Nucleus accumbens (tissue), 56 donors: Measurements from ENCODE around the gene RHOBTB3.
"Not testable (repeated sequence)": the region's sequence is repeated elsewhere in the genome, so short reads cannot be mapped to it uniquely, and the experiment has no call there.

ENCODE experiments used
- DNase-seq, 56 donors: peaks; one replicate each; lab custom pipeline; 2025; lab: John Stamatoyannopoulos, UW

Gene RHOBTB3

DNA sequence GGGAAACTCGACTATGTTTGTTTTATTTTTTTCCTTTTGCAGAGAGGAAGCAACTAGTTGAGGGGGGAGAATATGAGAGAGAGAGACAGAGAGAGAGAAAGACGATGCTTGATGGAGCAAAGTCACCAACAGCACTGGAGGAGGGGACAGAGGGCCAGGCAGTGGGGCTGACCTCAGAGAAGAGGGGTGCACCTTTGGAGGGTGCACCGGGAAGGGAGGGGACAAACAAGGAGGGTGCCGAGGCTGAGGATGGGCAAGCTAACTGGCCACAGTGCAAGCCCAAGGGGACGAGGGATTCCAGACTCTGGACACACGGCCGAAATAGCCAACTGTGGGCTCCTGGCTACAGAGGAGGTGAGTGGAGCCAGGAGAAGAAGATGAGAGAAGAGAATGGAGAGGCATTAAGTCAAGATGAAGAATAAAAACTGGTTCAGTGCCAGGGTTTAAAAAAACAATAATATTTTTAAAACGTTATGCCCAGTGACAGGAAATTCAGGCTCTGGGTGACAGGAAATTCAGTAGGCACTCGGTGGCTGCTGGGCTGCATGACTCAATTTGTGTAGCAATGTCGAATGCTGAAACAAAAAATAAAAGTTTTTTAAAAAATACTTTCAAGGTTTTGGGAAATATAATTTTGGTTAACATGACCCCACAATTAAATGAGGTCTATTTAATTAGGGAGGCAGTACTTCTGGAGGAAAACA, 104.7 kb downstream of the RHOBTB3 start:
- no peak for DNase-seq

DNA sequence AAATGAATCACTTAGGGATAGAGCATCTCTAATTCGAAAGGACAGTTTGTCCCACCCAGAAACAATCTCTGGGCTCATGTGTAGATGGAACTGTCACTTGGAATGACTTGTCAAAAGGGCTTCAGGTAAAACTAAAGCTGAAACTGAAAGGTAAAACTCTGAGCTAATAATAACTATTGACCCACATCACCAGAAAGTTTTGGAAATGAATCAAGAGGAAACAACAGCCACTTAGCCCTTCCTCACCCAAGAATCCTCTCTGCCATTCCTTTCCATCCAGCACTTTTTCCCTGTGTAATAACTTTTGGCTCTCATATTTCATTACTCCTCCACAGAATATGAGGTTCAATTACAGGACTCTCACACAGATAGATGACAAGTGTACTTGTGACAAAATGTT, 105.4 kb downstream of the RHOBTB3 start:
- DNase-seq: no peak

GRCh38 chr5:95836971-95837370, 105.8 kb downstream of the RHOBTB3 start:
- not testable (repeated sequence) for DNase-seq

DNA sequence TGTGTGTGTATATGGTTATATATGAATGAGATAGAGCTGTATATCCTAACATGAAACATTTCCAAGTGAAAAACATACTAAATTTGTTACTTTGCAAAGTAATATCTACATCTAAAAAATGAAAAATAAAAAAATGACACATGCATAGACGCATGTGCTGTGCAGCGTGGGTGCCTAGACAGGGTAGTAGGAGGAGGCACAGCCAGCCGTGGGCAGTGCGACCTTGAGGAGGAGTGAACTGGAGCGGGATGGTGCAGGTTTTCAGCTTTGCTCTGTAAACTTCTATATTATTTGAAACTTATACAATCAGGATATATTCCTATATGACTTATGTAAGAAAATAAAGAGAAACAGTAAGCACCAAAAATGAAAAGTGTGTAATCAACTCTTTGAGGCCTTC, 106.4 kb downstream of the RHOBTB3 start:
- DNase-seq: peak in 1 of 56 donors; percentile 9

GRCh38 chr5:95838001-95838520, 106.9 kb downstream of the RHOBTB3 start:
- DNase-seq: peak in 40 of 56 donors; percentile 6 to 74 (median 46)

DNA sequence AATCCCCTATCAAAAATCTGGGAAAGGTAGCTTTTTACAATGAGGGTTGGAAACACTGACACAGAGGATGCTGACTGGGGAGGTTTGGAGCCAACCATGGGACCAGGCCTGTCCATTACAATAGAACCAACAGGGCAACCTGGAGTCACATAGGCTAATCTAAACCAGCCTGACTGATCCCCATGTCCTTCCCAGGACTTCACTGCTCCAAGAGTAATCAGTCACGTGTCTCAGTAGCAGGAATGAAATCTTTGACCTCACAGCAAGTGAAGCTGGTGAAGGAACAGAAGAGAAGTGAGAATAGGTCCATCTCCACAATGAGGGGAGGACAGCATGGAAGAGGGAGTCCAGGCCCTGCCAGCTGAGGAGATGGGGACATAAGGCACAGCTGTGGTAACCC, 107.4 kb downstream of the RHOBTB3 start:
- no peak for DNase-seq

- no peak for DNase-seq
Observed at GRCh38 chr5:95839658-95840057, 108.5 kb downstream of the RHOBTB3 start.

GRCh38 chr5:95840956-95841705, 110.0 kb downstream of the RHOBTB3 start:
- no peak for DNase-seq

GRCh38 chr5:95841914-95842812, 111.0 kb downstream of the RHOBTB3 start:
- no peak for DNase-seq

DNA sequence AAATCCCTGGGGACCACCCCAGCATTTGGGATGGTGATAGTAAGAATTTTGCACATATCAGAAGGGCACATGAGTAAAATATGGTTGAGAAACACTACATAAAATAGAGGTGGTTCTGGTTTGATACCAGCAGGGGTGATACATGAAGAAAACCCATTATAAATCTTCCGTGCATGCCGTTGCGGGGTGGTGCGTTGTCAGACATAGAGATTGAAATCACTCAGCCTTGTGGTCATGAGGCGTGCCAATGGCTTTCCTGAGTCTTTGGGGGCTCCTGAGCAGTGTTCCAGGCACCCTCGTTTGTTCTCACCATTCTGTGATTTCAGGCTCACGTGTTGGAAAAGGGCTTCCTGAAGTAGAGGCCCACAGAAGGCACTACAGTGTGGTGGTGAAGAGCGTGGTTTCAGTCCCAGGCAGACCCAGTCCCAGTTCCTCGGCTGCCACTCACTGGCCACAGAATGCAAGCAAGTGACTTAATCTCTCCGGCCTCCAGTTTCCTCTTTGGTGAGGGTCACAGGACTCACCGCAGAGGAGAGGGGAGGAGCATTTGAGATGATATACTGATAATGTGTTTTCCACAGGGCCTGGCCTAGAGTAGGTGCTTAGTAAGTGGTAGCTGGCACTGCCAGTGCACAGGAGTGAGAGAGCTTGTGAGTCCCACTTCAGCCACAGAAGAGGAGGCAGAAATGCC, 111.9 kb downstream of the RHOBTB3 start:
- peak in 21 of 56 donors; percentile 3 to 54 (median 24) for DNase-seq

- DNase-seq: peak in 1 of 56 donors; percentile 8
Observed at GRCh38 chr5:95843733-95844223, 112.6 kb downstream of the RHOBTB3 start.

DNA sequence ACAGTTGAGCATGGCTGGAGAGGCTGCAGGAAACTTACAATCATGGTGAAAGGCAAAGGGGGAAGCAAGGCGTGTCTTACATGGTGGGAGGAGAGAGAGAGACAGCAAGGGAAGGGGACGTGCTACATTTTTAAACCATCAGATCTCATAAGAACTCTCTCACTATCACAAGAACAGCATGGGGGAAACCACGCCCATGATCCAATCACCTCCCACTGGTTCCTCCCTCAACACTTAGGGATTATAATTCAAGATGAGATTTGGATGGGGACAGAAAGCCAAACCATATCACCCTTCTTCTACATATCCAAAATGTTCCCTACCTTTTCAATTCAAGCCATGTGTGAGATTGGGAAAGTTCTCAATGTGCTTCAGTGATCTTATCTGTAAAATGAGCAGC, 114.3 kb downstream of the RHOBTB3 start:
- no peak for DNase-seq
